Mucosa of stomach (tissue), 1 donor: ENCODE measurements around the gene RPS6KB1.
"Not testable (repeated sequence)": the region's sequence is repeated elsewhere in the genome, so short reads cannot be mapped to it uniquely, and the experiment has no call there.

Experiments
- H3K27me3 ChIP-seq: one replicate; pipeline ENCODE4 v1.7.0; 2013; ENCODE audit warnings: mild to moderate bottlenecking, low read length; ENCODE audit not compliant: control insufficient read depth, insufficient read depth
- H3K36me3 ChIP-seq: one replicate; pipeline ENCODE4 v1.7.0; 2013; ENCODE audit warnings: low read length; ENCODE audit not compliant: control insufficient read depth, insufficient read depth
- H3K4me1 ChIP-seq: one replicate; pipeline ENCODE4 v1.7.0; 2013; ENCODE audit warnings: mild to moderate bottlenecking, low read length; ENCODE audit not compliant: control insufficient read depth, insufficient read depth
- H3K4me3 ChIP-seq: one replicate; pipeline ENCODE4 v1.7.0; 2013; ENCODE audit warnings: low read length
- H3K9ac ChIP-seq: one replicate; pipeline ENCODE4 v1.7.0; 2013; ENCODE audit warnings: mild to moderate bottlenecking, low read length, moderate library complexity
- H3K9me3 ChIP-seq: one replicate; pipeline ENCODE4 v1.7.0; 2013; ENCODE audit warnings: mild to moderate bottlenecking, low read length, moderate library complexity; ENCODE audit not compliant: control insufficient read depth
- donor health status: Pancreatic carcinoma.

Gene RPS6KB1

DNA sequence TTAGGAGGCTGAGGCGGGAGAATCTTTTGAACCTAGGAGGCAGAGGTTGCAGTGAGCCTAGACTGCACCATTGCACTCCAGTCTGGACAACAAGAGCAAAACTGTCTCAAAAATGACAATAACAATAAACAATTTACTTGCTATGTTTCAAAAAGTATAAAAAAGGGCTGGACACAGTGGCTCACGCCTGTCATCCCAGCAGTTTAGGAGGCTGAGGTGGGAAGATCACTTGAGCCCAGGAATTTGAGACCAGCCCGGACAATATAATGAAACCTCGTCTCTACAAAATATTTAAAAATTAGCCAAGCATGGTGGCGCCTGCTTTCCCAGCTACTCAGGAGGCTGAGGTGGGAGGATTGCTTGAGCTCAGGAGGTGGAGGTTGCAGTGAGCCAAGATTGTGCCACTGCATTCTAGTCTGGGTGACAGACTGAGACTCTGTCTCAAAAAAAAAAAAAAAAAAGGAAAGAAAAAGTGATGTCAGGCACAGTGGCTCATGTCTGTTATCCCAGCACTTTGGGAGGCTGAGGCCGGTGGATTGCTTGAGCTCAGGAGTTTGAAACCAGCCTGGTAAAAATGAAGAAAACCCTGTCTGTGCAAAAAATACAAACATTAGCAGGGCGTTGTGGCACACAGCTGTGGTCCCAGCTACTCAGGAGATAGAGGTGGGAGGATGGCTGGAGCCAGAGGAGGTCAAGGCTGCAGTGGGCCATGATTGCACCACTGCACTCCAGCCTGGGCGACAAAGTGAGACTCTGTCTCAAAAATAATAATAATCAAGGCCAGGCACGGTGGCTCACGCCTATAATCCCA is 38.8 kb upstream of the RPS6KB1 start:
- not testable (repeated sequence) for H3K9me3 ChIP-seq, H3K9ac ChIP-seq, H3K4me3 ChIP-seq, H3K36me3 ChIP-seq, H3K27me3 ChIP-seq
- H3K4me1 ChIP-seq = peaks cover 81% of the 10 kb centered on the region

DNA sequence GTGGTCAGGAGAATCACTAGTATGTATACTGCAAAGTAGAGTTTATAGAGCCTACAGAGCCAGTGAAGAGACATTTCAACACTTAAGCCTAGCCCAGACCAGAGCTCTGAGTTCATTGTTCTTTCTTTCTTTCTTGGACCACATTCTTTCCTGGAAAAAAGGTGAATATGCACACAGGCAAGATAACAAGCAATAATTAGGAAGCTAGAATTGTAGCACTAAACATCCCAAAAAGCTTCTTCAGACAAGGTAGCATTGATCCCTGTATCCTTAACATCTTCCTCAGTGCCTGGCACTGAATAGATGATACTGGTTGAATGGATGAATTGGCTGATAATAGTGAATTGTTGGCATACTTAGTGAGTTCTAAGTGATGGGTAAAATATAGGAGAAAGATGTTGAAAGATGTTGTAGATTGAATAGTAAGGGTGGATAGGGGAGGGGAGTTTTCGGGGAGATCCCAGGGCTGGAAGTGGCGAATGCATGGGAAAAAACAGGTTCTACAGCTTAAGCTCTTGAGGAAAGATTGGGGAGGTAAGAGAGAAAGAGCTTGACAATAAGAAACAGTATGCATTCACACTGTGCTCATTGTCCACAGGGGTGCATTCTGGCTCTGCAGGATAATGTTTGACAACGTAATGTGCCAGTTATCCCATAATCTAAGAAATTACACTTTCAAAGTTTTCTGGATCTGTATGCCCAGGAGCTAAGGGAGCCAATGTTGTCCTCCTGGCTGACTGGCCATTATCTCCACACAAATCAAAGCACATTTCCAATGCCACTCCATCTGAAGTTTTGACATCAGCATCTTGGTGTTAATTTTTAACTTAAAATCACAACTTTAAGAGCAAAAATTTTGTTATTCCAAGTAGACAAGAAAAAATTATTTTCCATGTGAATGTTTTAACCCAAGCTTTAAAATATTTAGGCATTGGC is 35.8 kb upstream of the RPS6KB1 start:
- no peaks in the 10 kb centered on the region for H3K9me3 ChIP-seq
- H3K27me3 ChIP-seq = no peaks in the 10 kb centered on the region
- no peak overlapping the region for H3K9ac ChIP-seq
- H3K36me3 ChIP-seq = no peaks in the 10 kb centered on the region
- H3K4me1 ChIP-seq = peaks cover 57% of the 10 kb centered on the region
- no peak overlapping the region for H3K4me3 ChIP-seq

DNA sequence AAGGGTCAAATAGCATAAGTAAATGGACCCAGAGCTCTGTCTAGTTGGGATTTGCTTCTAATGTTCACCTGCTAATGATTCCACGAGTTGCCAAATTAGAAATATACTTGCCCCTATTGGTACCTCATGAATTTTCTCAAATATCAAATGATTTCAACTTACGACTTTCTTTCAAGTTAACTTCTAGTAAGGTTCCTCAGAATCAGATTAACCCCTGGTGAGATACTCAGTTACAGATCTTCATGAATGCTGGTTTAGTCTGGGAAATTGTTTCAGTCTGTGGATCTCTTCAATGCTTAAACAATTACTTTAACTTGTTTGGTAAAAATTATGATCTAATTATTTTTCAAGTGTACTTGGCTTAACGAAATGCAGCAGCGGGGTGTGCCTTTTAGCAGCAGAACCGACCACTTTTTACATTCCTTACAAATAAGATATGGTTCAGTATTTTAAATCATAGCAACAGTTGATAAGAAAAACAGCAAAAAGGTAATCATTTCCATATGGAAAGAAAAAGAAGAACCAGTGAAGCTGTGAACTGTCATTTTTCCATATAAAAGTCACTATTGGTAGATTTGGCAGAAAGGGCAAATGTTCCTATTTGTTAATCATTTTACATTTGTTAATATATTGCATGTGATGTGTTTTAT is 34.6 kb upstream of the RPS6KB1 start:
- no peaks in the 10 kb centered on the region for H3K27me3 ChIP-seq
- H3K9ac ChIP-seq = no peak overlapping the region
- H3K4me3 ChIP-seq = no peak overlapping the region
- no peaks in the 10 kb centered on the region for H3K36me3 ChIP-seq
- H3K9me3 ChIP-seq = no peaks in the 10 kb centered on the region
- peaks cover 47% of the 10 kb centered on the region for H3K4me1 ChIP-seq

DNA sequence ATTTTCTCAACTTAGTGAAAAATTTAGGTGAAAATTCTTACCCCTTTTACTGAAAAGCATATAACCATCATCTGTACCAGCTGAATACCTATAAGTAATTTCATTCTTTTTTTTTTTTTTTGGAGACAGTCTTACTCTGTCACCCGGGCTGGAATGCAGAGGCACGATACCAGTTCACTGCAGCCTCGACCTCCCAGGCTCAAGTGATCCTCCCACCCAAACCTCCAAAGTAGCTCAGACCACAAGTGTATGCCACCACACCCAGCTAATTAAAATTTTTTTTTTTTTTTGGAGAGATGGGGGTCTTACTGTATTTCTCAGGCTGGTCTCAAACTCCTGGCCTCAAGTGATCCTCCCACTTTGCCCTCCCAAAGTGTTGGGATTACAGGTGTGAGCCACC is 34.0 kb upstream of the RPS6KB1 start:
- Histone ChIP-seq H3K4me3 (no peak overlapping the region), H3K9ac (no peak overlapping the region), H3K4me1 (peaks cover 43% of the 10 kb centered on the region), H3K36me3 (no peaks in the 10 kb centered on the region), H3K27me3 (no peaks in the 10 kb centered on the region), H3K9me3 (no peaks in the 10 kb centered on the region)

DNA sequence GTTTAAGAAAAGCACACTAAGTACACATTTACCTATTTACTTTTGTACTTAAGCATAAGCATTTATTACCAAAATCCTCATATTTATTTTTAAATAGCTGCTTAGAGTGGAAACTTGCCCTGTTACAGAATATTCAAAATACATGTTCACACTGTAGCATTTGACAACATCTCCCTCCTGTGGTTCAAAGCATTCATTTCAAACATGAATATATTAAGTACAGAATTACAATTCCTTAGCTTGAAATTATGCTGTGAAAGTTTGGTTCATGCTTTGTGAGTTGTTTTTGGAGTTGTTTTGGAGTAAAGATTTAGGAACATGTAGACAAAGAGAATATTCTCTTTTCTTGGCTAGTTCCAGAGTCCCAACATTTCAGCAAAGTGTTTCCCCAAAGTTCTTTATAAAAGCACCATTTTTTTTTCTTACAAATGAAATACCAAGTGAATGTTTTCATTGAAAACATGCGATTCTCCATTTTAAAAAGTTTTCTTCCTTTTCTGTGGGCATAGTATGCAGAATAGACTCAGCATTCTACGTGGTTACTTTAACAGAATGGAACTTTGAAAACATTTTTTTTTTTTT is 33.4 kb upstream of the RPS6KB1 start:
- H3K4me1 ChIP-seq = peaks cover 37% of the 10 kb centered on the region
- H3K9me3 ChIP-seq = no peaks in the 10 kb centered on the region
- no peaks in the 10 kb centered on the region for H3K27me3 ChIP-seq
- no peaks in the 10 kb centered on the region for H3K36me3 ChIP-seq
- no peak overlapping the region for H3K9ac ChIP-seq
- no peak overlapping the region for H3K4me3 ChIP-seq

DNA sequence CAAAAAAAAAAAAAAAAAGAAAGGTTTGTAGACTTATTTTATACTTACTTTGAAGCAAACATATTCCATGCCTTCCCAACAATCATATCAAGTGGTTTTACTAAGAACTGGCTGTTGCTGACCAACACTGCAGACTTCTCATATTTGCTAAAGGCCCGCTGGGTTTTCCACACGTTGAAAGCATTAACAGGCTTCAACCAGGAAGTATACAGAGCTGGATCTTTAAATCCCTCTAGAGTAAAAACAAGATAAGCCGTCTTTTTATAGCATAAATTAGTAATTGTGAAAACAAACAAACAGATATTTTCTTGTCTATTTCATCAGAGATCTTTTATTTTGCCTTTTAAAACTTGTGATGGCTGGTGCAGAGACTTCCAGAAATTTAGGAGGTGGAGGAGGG is 29.3 kb upstream of the RPS6KB1 start:
- no peak overlapping the region for H3K4me3 ChIP-seq
- no peaks in the 10 kb centered on the region for H3K9me3 ChIP-seq
- no peaks in the 10 kb centered on the region for H3K27me3 ChIP-seq
- no peak overlapping the region for H3K9ac ChIP-seq
- peaks cover 8% of the 10 kb centered on the region for H3K4me1 ChIP-seq
- H3K36me3 ChIP-seq = no peaks in the 10 kb centered on the region

DNA sequence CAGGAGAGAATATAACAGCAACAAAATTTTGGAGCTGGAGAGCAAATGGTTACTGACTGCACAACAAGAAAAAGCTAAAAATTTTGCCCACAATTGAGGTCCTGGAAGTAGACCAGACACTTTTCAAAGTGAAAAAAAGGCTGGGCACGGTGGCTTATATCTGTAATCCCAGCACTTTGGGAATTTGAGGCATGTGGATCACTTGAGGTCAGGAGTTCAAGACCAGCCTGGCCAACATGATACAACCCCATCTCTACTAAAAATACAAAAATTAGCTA is 23.0 kb upstream of the RPS6KB1 start:
- Histone ChIP-seq H3K4me1 (peaks cover 10% of the 10 kb centered on the region), H3K4me3 (no peak overlapping the region), H3K9ac (no peak overlapping the region), H3K27me3 (no peaks in the 10 kb centered on the region), H3K36me3 (no peaks in the 10 kb centered on the region), H3K9me3 (no peaks in the 10 kb centered on the region)

DNA sequence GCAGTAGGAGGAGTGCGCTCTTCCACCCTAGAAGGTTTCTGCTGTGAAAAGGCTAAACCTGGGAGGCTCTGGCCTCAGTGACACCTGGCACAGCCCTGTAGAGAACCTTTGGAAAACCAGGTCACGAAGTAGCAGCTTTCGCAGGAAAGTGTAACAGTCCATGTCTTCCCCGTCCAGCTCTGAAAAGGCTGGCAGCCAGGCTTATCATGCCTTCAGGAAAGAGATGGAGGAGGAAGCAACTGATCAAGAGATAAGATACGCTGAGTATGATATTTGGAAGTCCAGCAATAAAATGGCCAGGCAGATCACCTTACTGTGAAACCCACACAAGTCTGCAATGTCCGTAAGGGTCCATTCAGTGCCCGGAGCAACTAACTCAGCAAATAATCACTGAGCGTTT is 22.4 kb upstream of the RPS6KB1 start:
- Histone ChIP-seq H3K4me1 (peaks cover 10% of the 10 kb centered on the region), H3K4me3 (no peak overlapping the region), H3K9ac (no peak overlapping the region), H3K27me3 (no peaks in the 10 kb centered on the region), H3K36me3 (no peaks in the 10 kb centered on the region), H3K9me3 (no peaks in the 10 kb centered on the region)

DNA sequence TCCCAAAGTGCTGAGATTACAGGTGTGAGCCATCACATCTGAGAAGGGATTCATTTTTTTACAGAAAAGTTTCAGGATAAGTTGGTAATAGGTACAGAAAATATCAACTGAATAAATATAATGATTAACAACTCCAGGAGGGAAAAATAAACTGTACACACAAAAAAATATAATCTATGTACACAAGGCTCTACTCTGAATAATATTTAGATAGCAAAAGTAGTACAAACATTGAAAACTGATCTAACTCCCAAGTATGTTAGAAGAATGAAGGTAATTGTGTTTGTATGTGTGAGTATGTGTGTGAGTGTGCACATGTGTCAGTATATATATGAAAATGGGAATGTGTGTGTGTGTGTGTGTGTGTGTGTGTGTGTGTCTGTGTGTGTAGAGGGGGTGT is 20.6 kb upstream of the RPS6KB1 start:
- Histone ChIP-seq H3K27me3 (no peaks in the 10 kb centered on the region), H3K9ac (no peak overlapping the region), H3K4me3 (no peak overlapping the region), H3K4me1 (peaks cover 10% of the 10 kb centered on the region), H3K36me3 (no peaks in the 10 kb centered on the region), H3K9me3 (no peaks in the 10 kb centered on the region)

DNA sequence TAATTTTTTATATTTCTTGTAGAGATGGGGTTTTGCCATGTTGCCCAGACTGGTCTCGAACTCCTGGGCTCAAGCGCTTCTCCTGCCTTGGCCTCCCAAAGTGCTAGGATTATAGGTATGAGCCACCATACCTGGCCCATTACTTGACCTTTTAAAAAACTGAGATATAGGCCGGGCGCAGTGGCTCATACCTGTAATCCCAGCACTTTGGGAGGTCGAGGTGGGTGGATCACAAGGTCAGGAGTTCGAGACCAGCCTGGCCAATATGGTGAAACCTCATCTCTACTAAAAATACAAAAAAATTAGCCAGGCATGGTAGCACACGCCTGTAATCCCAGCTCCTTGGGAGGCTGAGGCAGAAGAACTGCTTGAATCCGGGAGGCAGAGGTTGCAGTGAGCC is 19.5 kb upstream of the RPS6KB1 start:
- H3K4me1 ChIP-seq = peaks cover 10% of the 10 kb centered on the region
- not testable (repeated sequence) for H3K27me3 ChIP-seq, H3K9ac ChIP-seq, H3K36me3 ChIP-seq, H3K4me3 ChIP-seq, H3K9me3 ChIP-seq

DNA sequence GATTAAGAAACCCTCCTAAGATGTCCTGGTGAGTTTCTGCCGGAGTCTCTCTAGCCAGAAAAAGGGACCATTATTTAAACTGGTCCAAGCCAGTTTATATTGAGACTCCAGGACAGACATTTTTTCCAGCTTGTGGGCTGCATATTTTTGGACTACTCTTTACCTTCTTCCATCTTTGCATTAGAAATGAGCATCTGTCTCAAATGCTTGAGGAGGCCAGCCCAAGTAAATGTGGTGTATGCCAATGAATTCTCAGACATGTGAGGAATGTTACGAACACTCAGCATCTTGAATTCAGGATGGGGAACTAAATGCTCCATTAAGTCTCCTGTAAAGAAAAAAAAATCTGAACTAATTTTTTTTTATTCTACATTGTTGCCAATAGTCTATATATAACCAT is 18.5 kb upstream of the RPS6KB1 start:
- H3K27me3 ChIP-seq = no peaks in the 10 kb centered on the region
- H3K4me3 ChIP-seq = no peak overlapping the region
- no peaks in the 10 kb centered on the region for H3K36me3 ChIP-seq
- no peaks in the 10 kb centered on the region for H3K9me3 ChIP-seq
- H3K4me1 ChIP-seq = peaks cover 10% of the 10 kb centered on the region
- no peak overlapping the region for H3K9ac ChIP-seq

DNA sequence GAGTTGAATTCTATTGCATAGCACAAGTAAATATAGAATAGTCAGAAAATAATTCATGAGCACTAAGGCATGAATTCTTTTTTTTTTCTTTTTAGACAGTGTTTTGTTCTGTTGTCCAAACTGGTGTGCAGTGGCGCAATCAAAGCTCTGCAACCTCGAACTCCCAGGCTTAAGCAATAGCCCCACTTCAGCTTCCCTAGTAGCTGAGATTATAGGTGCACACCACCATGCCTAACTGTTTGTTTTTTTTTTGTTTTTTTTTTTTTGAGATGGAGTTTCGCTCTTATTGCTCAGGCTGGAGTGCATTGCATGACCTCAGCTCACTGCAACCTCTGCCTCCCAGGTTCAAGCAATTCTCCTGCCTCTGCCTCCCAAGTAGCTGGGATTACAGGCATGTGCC is 16.8 kb upstream of the RPS6KB1 start:
- Histone ChIP-seq H3K27me3 (no peaks in the 10 kb centered on the region), H3K4me3 (no peak overlapping the region), H3K9me3 (no peaks in the 10 kb centered on the region), H3K9ac (no peak overlapping the region), H3K36me3 (no peaks in the 10 kb centered on the region), H3K4me1 (peaks cover 5% of the 10 kb centered on the region)
